ENCODE results near the gene AKT1.

AKT1 gene

DNA sequence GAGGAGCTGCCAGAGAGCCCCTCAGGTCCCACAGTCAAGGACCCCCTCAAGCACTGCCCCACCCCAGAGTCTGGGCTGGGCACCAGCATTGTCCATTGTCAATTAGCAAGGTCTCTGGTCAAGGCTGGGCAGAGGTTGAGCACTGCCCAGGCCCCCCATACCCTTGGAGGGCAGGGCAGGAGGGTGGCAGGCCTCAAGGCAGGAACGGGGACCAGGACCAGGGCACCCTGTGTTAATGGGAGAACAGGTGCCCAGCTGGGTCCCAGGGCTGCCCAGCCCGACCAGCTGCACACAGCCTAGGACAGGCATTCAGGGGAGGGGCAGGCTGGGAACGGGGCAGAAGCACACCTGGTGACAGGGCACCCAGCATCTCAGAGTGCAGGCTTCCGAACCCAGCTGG is 24.2 kb downstream of the AKT1 start:
- DNase-seq, result no peak

DNA sequence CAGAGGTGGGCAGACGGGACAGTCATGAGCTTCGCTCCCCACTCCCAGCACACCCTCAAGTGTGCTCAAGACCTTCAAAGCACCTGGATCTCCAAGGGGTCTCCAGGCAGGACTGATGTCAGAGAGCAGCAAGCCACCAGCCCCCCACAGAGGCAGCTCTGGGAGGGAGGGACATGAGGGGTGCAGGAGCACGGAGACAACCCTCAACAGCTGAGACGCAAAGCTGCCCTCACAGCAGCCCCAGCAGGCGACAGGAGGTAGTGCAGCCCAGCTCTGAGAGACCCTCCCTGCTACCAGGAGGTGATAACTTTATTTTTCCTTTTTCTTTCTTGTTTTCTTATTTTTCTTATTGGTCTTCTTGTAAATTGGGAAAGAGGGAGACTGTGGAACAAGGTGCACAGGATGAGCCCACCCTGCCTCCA is 24.7 kb downstream of the AKT1 start:
- no peak for DNase-seq

DNA sequence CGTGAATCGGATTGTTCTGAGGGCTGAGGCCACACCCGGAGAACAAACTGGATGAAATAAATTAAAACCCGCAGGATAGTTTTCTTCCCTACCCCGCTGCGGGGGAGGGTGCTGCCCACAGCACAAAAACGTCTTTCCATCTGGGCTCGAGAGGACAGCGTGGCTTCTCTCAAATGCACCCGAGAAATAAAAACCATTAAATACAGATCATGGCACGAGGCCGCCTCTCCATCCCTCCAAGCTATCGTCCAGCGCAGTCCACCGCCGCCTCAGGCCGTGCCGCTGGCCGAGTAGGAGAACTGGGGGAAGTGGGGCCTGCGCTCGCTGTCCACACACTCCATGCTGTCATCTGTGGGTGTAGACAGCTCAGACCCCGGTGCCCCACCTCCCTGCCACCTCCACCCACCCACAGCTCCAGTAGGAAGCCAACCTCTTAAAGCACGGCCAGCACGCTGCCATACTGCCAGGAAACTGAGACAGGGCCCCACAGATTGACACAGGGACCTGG is 25.4 kb downstream of the AKT1 start:
- no peak for DNase-seq

DNA sequence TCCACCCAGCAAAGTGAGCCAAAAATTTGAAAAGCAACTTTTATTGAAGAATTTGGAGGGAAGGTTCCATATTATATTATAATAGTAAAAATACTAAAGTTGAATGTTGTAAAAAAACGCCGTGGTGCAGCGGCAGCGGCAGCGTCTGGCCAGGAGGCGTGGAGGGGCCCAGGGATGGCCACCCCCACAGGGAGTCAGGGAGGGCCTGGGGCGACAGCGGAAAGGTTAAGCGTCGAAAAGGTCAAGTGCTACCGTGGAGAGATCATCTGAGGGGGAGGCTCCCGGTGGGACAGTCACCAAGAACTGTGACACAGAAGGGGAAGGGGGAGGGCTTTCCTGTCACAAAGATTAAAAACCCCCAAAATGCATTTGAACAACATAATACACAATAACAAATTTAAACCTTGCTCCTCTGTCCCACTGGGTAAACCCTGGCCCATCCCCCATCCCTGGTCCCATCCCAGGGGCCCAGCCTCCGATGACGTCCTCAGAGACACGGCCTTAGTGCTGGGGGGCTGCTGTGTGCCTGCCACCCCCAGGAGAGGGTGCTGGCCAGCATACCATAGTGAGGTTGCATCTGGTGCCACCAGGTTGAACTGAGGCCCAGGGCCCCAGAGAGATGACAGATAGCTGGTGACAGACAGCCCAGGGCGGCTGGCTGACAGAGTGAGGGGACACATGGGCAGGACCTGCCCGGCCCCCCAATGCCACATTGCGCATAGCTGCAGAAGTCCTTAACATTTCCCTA is 26.1 kb downstream of the AKT1 start:
- no peak for DNase-seq

DNA sequence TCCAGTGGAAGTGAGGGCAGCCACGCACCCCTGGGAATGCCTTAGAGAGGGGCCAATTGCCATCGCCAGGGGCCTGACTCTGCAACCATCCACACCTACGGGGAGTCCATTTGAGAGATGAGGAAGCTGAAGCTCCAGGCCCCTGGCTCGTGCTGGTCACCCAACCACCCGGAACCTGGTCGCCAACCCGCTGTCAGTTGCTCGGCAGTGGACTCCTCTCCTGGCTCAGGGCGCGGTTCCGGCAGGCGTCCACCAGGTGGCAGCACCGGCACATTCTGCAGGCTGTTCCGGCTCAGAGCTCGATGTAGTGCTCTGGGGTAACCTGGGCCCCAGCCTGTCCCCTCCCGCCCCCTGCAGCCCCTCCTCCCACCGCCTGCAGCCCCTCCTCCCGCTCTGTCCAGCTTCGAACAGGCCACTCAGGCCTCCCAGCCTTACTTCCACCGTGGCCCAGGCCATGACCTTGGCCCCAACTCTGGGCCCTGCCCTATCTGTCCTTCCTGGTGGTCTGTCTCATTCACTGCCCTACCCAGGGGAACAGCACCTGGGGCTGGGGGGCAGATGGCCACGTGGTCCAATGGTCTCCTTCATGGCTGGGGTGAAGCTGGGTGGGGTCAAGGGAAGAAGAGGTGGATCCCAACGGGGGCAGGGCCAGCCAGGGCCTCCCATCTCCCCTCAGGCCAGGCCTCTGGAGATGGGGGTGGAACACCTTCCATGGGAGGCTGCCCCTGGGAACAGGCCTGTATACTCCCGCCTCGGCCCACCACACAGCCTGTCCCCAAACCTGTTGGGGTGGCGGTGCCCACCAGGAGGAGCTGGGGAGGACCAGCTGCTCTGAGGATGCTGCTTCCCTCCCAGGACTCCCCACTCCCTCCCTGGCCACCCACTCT is 26.9 kb downstream of the AKT1 start:
- peak; percentile 64 for DNase-seq

DNA sequence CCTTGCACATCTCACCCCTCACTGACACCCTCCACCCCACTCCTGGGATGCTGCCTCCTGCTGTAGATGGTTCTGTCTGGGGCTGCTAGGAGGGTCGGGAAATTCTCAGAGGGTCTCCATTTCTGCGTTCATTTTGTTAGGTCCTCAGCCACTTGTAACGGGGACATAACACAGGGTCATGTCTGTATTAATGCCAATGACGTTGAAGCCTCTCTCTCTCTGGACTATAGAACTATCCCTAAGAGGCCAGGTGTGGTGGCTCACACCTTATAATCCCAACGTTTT is 28.0 kb downstream of the AKT1 start:
- no peak for DNase-seq

DNA sequence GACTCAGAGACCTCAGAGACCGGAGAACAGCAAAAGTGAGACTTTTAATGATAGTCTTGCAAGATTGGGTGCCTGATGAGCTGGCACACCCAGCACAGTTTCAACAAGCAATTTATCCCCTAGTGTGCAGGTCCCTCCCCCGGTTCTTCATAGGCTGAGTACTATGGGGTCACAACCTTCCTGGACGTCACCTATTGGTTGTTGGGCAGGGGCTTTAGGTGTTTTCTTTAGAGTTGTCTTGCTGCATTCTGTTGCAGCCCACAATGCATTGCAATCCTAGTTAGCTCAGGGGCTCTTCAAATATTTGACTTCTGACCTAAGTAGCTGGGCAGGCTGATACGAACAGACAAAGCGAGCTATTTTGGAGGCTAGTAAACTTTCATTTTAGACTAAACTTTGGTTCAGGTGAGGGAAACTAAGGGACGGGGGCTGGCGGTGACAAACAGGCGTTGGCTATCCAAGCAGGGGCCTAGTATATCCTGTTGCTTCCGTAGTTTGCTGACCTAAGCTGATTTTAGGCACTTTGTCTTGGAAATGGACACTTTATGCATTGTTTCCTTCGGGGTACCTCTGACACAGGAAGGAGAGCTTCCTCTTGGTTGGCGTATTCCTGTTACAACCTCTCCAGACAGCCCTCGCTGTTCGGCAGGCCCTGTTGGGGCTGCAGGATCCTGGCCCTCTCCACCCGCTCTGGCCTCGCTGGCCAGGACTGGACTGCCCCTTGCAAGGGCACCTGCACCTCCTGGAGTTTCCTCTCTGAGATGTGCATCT is 28.5 kb downstream of the AKT1 start:
- no peak for DNase-seq

DNA sequence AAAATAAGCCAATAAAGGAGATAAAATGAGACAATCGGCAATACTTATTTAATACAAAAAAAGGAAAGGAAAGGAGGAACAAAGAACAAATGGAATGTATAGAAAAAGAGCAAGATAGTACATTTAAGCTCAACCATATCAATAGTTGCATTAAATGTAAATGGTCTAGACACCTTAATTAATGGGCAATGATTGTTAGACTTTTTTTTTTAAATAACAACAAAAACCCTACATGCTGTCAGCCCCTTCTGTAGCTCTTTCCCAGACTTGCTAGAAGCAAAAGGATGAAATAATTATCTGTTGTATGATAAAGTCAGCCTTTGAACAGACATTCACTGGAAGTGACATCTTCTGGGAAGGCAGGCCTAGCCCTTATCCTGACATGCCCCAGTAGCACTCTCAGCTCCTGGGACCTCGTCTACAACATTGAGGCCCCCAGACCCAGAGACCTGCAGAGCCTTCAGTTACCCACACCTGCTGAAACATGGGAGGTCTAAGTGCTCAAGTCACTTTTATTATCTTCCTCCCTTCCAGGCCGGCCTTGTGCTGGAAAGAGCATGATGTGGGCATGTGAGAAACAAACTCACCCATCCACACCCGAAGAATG is 29.2 kb downstream of the AKT1 start:
- DNase-seq, result no peak

DNA sequence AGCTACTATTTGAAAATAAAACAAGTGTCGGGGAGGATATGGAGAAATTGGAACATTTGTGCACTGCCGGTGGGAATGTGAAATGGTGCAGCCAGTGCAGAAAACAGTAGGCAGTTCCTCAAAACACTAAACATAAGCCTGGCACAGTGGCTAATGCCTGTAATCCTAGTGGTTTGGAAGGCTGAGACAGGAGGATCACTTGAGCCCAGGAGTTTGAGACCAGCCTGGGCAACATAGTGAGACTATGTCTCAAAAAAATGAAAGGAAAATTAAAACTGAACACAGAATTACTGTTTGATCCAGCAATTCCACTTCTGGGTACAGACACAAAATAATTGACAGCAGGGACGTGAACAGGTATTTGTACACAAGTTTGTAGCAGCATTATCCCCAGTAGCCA is 30.0 kb downstream of the AKT1 start:
- DNase-seq, result no peak

DNA sequence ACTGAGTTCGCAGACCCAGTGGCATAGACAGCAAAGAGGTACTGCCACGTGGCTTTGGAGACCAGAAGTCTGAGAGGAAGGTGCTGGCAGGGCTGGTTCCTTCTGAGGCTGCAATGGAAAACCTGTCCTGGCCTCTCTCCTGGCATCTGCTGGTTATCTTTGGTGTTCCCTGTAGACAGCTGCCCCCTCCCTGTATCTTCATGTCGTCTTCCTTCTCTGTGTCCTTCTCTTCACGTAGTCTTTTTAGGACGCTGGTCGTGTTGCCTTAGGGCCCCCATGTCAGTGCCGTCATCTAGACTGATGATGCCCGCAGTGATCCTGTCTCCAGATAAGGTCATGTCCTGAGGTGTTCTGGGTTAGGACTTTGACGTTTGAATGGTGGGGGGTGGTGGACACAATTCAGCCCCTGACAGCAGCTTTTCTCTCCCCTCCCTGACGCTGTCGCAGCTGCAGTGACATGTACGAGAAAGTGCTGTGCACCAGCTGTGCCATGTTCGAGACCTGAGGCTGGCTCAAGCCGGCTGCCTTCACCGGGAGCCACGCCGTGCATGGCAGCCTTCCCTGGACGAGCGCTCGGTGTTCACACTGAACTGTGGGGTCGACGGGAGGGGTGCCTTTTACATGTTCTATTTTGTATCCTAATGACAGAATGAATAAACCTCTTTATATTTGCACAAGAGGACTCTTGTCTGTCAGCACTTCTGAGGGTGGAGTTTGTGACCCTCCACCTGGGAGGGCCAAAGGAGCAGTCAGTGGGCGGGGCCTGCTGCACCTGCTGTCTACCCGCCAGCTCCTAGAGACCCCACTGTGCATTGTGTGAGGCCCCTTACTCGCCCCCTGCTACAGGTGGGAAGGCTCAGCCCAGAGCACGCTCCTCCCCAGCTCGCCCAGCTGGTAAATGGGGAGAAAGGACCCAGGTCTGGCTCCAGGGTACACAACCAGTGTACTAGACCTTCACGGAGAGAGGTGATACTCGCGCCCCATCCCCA is 36.3 kb downstream of the AKT1 start:
- no peak for DNase-seq

DNA sequence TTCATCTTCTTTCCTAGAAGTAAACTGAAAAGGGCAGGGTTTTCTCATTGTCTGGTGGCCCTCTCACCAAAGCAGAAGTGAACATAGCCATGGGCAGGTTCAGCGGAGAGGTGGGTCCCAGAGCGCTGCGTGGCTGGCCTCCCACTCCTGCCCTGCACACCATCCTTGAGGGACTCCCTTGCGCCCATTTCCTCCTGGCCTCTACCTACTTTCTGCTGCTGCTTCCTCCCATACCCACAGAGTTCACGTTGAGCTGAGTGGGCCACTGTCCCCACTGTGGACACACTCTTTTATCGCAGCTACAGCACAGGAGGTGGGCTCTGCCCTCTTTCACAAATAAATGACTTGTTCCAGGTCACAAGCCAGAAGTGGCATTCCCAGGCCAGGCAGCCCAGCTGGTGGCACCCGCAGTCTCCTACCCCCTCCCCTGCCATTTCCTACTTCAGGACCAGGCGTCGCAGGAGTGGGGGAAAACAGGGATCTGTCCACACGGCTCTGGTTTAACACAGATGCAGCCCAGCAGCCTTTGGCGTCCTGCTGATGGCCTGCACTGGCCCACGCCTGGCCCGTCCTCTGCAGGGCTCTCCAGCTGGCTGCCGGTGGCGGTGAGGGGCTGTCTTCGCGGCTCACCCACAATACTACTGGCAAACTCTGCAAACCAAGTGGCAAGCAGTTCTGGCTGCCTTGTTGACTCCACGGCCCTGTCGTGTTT is 37.7 kb downstream of the AKT1 start:
- no peak for DNase-seq

DNA sequence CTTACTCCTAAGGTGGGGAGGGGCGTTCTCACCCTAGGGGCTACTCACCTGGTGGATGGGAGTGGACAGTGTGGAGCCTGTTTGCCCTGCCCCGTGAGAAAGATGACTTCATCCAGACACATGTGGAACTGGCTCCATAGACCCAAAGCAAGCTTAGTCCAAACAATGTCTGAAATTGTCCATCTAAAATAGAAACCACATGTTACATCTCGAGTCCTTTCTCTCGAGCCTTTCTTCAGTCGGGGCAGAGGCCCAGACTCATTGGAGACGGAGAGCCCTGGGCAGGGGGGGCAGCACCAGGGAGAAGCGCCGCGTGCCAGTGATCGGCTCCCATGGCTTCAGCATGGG is 38.3 kb downstream of the AKT1 start:
- no peak for DNase-seq

DNA sequence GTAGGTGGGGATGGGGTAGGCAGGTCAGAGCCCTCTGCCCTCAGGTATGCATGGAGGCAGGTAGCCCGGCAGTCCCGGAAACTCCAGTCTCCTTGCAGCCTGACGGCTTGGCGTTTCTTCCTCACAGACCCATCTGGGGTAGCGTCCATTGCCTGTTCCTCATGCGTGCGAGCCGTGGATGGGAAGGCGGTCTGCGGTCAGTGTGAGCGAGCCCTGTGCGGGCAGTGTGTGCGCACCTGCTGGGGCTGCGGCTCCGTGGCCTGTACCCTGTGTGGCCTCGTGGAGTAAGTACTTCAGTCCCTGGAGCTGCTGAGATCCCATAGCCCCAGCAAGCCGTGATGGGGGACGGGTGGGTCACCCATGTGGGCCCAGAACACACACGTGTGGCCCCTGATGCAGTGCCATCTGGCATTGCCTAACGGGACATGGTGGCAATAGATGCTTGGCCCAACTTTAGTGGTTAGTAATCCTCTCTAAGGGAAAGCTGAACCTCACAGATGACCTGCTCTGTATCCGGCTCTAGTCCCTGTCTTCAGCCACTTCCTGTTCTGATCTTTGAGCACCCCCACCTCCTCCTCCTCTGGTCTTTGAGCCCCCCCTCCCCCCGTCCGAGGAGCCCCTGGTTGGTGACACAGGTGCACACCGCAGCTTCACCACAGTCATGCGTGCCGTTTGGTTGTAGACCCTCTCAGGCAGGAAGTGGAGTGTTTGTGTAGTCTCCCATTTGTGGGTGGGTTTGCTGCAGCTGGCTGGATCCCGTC is 38.9 kb downstream of the AKT1 start:
- DNase-seq, result no peak

DNA sequence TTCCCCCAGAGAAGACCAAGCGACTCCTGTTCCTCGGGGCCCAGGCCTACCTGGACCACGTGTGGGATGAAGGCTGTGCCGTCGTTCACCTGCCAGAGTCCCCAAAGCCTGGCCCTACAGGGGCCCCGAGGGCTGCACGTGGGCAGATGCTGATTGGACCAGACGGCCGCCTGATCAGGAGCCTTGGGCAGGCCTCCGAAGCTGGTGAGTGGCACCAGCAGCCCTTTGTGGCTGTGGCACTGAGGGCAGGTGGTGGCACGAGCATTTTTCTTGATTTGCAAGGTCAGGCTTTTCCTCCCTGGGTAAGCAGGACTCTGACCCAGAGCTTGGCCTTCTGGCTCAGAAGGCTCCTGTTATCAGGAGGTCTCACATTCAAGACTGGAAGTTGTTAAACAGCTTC is 39.9 kb downstream of the AKT1 start:
- DNase-seq, result no peak

DNA sequence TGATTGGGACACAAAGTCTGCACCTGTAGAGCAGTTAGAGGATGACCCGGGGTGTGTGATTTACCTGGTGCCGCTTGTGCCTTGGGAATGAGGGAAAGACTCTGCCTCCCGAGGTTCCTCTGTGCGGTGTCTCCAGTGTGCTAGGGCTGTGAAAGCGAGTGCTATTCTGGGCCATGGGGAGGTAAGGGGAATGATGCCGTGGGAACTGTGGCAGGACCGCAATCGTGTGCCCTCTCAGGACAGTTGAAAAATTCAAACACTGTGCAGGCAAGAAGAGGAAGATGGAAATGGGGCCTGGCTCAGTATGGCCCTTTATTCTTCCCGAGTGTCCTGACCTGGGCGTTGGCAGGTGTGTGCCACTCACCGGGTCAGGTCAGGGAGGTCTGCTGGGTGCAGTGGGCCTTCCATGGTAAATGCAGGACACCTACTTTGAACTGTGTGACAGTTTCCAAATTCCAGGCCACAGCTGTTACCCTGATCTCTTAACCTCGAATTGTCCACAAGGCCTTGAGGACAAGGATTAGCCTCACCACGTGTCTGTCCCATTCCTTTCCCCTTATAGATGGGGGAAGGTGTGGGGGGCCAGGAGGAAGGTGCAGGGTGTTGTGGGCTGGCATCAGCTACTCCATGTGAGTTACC is 41.2 kb downstream of the AKT1 start:
- no peak for DNase-seq

DNA sequence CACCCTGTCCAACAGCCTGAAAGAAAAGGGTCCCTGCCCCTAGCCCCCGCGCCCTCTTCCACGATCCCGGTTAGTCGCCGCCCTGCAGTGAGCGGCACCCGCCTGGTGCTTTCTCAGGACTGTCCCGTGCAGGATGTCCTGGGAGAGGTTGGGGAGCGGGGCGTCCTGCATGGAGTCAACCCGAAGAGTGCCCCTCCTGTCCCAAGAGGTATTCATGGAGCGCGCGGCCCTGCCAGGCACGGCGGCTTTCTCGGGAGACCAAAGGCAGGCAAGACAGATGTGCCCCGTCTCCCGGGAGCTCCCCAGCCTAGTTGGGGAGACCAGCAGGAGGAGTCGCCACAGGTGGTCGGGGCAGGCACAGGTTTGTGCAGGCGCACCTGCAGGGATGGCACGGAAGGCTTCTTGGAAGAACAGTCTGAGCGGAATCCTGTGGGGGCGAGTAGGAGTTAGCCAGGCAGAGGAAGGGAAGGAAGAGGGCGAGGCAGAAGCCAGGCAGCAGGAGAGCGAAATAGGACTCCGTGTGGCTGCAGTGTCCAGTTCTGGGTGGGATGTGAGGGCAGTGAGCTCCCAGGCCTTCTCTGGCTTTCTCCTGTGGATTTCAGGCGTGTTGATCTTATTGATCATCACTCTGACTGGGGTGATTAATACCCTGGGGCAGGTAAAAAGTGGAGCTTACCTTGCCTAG is 41.9 kb downstream of the AKT1 start:
- no peak for DNase-seq

DNA sequence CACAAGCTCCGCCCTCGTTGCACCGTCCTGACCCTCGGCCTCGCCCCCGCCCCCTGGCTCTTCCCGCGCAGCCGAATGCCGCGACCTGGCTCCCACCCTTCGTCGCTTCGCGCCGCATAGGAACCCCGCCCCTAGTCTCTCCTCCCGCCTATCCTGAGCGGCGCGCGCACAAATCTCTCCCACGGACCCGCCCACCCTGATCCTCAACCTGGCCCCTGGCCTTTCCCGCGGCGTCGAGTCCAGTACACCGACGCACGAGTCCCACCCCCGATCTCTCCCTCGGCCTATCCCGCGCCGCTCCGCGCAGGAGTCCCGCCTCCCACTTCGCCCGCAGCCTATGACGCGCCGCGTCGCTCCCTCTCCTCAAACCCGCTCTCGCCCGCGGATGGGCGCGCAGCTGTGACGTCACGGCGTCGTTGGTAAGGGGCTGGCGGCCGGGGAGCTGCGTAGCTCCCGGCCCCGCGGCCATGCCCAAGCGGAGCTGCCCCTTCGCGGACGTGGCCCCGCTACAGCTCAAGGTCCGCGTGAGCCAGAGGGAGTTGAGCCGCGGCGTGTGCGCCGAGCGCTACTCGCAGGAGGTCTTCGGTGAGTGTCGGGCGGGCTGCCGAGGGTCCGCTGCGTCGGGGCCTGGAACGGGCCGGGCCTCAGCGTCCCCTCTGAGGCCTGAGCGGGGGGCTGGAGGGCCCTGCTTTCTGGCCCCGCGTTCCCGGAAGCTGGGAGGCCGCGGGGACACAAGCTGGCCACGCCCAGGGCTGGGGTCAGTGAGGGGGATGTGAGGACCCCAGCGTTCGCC is 42.6 kb downstream of the AKT1 start, which contains the start of gene SIVA1:
SIVA1 (plus strand) TSS at position 413 of the 793 bp plus-strand sequence; CDS start at position 468, 55 bp downstream.
- DNase-seq, result peak; percentile 99

DNA sequence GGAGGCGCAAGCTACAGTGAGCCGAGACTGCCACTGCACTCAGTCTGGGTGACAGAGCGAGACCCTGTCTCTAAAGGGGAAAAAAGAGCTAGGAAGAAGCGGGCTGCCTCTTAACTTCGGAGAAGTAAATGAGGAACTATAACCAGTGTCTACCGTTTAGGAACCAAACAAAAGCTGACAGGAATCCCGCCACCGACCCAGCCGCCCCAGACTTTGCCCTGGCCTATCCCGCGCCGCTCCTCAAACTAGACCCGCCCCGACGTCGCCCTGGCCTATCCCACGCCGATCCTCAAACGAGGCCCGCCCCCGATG is 43.2 kb downstream of the AKT1 start:
- DNase-seq, result no peak

Measured in NCI-H1092 (cell line).